Loucy (cell line): ENCODE measurements around the gene IRF6.

Experiments
- CTCF ChIP-seq: fragments of 200-600 bp; sonication (generic); conservative IDR thresholded peaks from 2 replicates; pipeline ENCODE4 v1.5.1; 2014; ENCODE audit warnings: mild to moderate bottlenecking, antibody characterized with exemption, low read length
- EZH2phosphoT487 ChIP-seq: fragments of 200-600 bp; IDR thresholded peaks from 2 replicates; pipeline ENCODE4 v1.6.1; 2018; ENCODE audit warnings: antibody characterized with exemption, mild to moderate bottlenecking, moderate library complexity, borderline replicate concordance

GRCh38 chr1:209822706-209823105, 16.8 kb upstream of the IRF6 start:
- TF ChIP-seq CTCF = no peak
- TF ChIP-seq EZH2phosphoT487 = no peak
